ENCODE measurements around the gene PIM1.

PIM1 gene

DNA sequence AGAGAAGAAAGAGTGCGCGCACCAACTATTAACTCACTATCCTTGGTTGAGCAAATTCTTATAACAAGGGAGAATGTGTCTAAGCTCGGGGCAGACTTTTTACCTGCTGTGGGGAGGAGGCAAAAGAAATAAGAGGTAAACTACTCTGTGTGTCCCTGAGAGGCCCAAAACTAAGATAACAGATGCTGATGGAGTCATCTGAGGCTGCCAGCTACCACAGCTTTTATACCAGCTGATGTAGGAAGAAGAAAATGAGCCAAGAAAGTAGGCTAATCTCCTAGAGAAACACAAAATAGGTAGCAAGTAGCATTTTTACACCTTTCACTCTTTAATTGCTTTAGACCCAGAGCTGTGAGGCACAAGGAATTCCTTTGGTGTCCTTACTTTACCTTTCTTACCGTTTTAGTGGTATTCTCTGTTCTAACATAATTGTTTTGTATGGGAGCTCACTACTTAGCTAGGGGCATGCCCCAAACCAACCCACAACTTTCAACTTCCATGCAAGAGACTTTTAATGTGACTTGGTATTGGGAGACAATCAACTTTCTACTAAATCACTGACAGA lies 27.8 kb upstream of the PIM1 start:
- TF ChIP-seq JUND (IDR thresholded peaks at IDR 0.05; ENCODE audit: low read depth): no peak
- DNase-seq (ENCODE audit: low read depth in 1 of 2, low spot score in 1 of 2): no peak
- in situ Hi-C loops (cut with HindIII; ENCODE audit: low pct_unique_long_range_greater_than_20kb, low sequenced_read_pairs): no loop called here

- DNase-seq (ENCODE audit: low read depth in 1 of 2, low spot score in 1 of 2): no peak
- no peak for TF ChIP-seq JUND (IDR thresholded peaks at IDR 0.05; ENCODE audit: low read depth)
- in situ Hi-C loops (cut with HindIII; ENCODE audit: low pct_unique_long_range_greater_than_20kb, low sequenced_read_pairs): no loop called here
These were observed 26.4 kb upstream of the PIM1 start for GRCh38 chr6:37143585-37143984.

DNA sequence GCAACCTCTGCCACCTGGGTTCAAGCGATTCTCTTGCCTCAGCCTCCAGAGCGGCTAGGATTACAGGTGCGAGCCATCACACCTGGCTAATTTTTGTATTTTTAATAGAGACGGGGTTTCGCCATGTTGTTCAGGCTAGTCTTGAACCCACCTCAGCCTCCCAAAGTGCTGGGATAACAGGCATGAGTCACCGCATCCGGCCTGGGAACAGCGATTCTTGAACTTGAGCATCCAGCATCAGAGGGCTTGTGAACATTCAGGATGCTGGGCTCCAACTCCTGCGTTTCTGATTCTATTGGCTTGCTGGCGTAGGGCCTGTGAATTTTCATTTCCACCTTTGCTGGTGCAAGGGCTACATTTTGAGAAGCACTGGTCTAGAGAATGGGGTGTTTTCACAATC lies 24.5 kb upstream of the PIM1 start:
- in situ Hi-C loops (cut with HindIII; ENCODE audit: low pct_unique_long_range_greater_than_20kb, low sequenced_read_pairs): no loop called here
- no peak for TF ChIP-seq JUND (IDR thresholded peaks at IDR 0.05; ENCODE audit: low read depth)
- DNase-seq (ENCODE audit: low read depth in 1 of 2, low spot score in 1 of 2): no peak

GRCh38 chr6:37146735-37147157 lies 23.2 kb upstream of the PIM1 start:
- no peak for TF ChIP-seq JUND (IDR thresholded peaks at IDR 0.05; ENCODE audit: low read depth)
- in situ Hi-C loops (cut with HindIII; ENCODE audit: low pct_unique_long_range_greater_than_20kb, low sequenced_read_pairs): no loop called here
- no peak for DNase-seq (ENCODE audit: low read depth in 1 of 2, low spot score in 1 of 2)

DNA sequence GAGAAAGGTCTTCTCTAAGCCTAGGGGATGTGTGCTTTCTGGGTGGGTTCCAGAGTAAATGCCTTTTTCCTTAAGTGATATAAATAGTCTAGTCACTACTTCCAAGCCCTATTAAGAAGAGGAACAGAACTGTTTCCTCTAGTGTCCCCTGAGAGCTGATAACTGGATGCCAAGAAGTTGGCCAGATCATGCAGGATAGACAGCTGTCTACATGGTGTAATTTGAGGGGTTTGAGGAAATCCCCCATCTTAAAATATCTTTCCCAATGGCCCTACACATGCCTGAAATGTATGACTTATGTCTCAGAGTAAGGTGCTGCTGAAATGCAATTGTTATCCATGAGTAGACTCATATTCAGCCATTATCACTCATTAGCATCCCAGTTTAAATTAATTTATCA lies 20.2 kb upstream of the PIM1 start:
- in situ Hi-C loops (cut with HindIII; ENCODE audit: low pct_unique_long_range_greater_than_20kb, low sequenced_read_pairs): no loop called here
- TF ChIP-seq JUND (IDR thresholded peaks at IDR 0.05; ENCODE audit: low read depth): no peak
- no peak for DNase-seq (ENCODE audit: low read depth in 1 of 2, low spot score in 1 of 2)

GRCh38 chr6:37150314-37150713 lies 19.6 kb upstream of the PIM1 start:
- in situ Hi-C loops (cut with HindIII; ENCODE audit: low pct_unique_long_range_greater_than_20kb, low sequenced_read_pairs): no loop called here
- no peak for TF ChIP-seq JUND (IDR thresholded peaks at IDR 0.05; ENCODE audit: low read depth)

DNA sequence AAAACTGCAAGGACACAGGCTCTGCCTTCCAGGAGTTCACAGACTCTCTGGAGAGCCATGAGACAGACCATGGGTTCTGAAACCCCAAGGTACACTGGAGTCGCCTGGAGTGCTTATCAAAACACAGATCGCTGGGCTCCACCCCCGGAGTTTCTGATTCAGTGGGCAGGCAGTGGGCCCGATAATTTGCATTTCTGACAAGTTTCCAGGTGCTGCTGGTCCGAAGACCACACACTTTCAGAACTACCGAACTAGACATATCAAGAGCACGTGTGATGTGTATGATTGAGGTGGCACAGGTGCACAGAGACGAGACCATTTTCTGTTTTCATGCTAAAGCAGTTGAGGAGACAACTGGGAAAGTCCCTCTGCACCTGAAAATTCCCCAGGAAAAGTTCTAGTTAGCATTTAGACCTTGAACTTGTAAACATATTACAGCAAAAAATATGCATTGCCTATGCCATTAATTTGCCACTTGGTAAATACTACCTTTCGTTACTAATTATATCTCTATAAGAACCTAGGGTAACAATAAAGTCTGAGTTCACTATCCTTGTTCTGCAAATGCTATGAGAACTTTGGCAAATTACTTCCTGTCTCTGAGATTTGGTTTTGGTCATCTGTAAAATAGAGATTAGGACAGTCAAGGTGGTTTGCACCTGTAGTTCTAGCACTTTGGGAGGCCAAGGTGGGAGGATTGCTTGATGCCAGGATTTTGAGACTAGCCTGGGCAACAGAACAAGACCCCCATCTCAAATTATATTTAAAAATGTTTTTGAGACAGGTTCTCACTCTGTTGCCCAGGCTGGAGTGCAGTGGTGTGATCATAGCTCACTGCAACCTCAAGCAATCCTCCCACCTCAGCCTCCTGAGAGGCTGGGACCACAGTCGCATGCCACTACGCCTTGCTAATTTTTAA lies 14.3 kb upstream of the PIM1 start:
- DNase-seq (ENCODE audit: low read depth in 1 of 2, low spot score in 1 of 2): no peak
- TF ChIP-seq JUND (IDR thresholded peaks at IDR 0.05; ENCODE audit: low read depth): no peak
- in situ Hi-C loops (cut with HindIII; ENCODE audit: low pct_unique_long_range_greater_than_20kb, low sequenced_read_pairs): no loop called here

More at GRCh38 chr6:37150314-37150713, 19.6 kb upstream of the PIM1 start:
- DNase-seq (ENCODE audit: low read depth in 1 of 2, low spot score in 1 of 2): no peak

DNA sequence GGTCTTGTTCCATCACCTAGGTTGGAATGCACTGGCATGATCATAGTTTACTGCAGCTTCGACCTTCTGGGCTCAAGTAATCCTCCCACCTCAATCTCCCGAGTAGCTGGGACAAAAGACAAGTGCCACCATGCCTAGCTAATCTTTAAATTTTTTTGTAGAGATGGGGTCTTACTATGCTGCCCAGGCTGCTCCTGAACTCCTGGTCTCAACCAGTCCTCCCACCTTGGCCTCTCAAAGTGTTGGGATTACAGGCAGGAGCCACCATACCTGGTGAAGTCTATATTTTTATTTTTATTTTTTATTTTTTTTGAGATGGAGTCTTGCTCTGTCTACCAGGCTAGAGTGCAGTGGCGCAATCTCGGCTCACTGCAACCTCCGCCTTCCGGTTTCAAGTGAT lies 11.4 kb upstream of the PIM1 start:
- in situ Hi-C loops (cut with HindIII; ENCODE audit: low pct_unique_long_range_greater_than_20kb, low sequenced_read_pairs): no loop called here
- TF ChIP-seq JUND (IDR thresholded peaks at IDR 0.05; ENCODE audit: low read depth): no peak
- no peak for DNase-seq (ENCODE audit: low read depth in 1 of 2, low spot score in 1 of 2)

- no peak for TF ChIP-seq JUND (IDR thresholded peaks at IDR 0.05; ENCODE audit: low read depth)
- no peak for DNase-seq (ENCODE audit: low read depth in 1 of 2, low spot score in 1 of 2)
These were observed 8.8 kb upstream of the PIM1 start for GRCh38 chr6:37160922-37161778.

GRCh38 chr6:37162740-37163139 lies 7.2 kb upstream of the PIM1 start:
- TF ChIP-seq JUND (IDR thresholded peaks at IDR 0.05; ENCODE audit: low read depth): no peak
- in situ Hi-C loops (cut with HindIII; ENCODE audit: low pct_unique_long_range_greater_than_20kb, low sequenced_read_pairs): no loop called here
- DNase-seq (ENCODE audit: low read depth in 1 of 2, low spot score in 1 of 2): no peak

More at GRCh38 chr6:37160922-37161778, 8.8 kb upstream of the PIM1 start:
- in situ Hi-C loops (cut with HindIII; ENCODE audit: low pct_unique_long_range_greater_than_20kb, low sequenced_read_pairs): no loop called here

DNA sequence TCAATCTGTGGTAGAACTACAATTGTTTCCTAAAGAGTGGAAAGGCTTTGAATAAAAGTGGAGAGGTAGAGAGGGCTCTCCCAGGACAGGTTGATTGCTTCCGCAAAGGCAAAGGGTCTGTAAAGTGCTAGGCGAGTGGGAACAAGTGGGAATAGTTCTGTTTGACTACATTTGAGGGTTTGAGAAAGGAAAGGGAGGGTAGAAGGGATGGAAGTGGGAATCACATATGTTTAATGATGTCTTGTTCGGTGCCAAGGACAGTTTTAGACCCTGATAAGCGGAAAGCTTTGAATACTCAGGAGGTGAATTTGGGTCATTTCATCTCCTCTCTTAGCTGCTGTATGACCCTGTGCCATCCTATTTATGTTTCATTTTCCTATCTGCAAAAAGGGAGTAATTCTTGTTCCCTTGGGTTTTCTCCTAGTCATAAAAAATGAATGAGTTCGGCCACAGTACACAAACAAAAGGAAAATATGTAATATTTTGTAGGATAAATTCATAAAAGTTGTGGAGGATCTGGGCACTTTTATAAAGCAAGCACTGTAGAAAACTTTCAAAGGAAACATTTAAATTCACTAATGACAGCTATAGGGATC lies 1.7 kb upstream of the PIM1 start:
- TF ChIP-seq JUND (IDR thresholded peaks at IDR 0.05; ENCODE audit: low read depth): no peak
- no peak for DNase-seq (ENCODE audit: low read depth in 1 of 2, low spot score in 1 of 2)
- in situ Hi-C loops (cut with HindIII; ENCODE audit: low pct_unique_long_range_greater_than_20kb, low sequenced_read_pairs): no loop called here

DNA sequence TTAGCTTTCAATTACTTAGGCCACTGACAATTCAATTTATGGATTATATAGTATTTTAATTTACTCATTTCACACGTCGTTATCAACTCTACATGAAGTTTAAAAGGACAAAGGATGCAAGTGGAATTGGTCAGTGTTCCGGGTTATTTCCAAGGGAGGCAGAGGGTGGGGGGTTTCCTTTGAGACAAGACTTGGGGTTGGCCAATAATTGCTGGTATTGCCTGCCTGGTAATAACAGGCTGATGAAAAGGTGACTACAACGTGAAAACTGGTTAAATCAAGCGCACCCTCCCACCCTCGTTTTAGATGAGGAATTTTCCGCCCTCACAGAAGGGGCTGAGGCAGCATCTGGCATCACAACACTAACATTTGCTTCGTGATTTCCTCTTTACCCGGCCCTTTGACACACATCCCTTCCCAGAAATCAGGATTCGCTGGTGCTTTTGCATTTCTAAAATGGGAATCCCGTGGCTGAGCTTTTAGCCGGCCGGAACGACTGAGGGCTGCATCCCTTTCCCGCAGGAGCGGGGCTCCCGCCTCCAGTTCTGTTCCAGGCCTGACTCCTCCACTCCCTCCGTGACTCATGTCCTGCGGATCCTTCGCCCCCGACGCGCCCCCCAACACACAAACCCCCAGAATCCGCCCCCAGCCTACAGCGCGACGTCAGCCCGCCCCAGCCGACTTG lies 999 bp upstream of the PIM1 start:
- DNase-seq (ENCODE audit: low read depth in 1 of 2, low spot score in 1 of 2): no peak
- in situ Hi-C loops (cut with HindIII; ENCODE audit: low pct_unique_long_range_greater_than_20kb, low sequenced_read_pairs): no loop called here

More for the DNA sequence above, 999 bp upstream of the PIM1 start:
- no peak for TF ChIP-seq JUND (IDR thresholded peaks at IDR 0.05; ENCODE audit: low read depth)
